DND-41 (cell line): ENCODE data around the gene PKD2.

Experiments
- EZH2 ChIP-seq: IDR thresholded peaks from 3 replicates; pipeline ENCODE4 v1.6.1; 2012; ENCODE audit warnings: borderline replicate concordance, low read depth, mild to moderate bottlenecking, moderate library complexity, low read length, inconsistent platforms; ENCODE audit not compliant: severe bottlenecking
- TF ChIP-seq, protein P1 (sequence below): IDR thresholded peaks from 2 replicates; pipeline ENCODE4 v1.5.1; 2012; ENCODE audit warnings: borderline replicate concordance, low read length, moderate library complexity, mild to moderate bottlenecking; ENCODE audit not compliant: poor library complexity, severe bottlenecking; ENCODE audit errors: extremely low read depth

DNA sequence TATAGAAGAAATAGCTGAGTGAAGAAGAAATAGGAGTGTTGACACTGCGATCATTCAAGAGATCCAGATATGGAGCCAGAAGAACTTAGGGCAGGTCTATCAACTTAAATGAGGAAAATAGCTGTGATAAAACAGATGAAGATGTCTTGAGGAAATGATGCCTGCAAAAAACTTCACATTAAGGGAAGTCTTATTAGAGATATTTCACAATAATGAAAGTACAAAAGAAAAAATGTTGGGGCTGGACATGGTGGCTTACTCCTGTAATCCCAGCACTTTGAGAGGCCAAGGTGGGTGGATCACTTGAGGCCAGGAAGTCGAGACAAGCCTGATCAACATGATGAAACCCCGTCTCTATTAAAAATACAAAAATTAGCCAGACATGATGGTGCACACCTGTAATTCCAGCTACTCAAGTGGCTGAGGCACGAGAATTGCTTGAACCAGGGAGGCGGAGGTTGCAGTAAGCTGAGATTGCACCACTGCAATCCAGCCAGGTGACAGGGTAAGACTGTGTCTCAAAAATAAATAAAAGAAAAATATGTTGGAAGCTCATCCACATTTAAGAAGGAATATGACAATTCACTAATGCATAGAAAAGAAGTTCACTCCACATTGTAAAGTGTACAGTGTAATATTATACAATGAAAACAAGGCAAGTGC lies 56.3 kb downstream of the PKD2 start:
- TF ChIP-seq, protein P1, sequence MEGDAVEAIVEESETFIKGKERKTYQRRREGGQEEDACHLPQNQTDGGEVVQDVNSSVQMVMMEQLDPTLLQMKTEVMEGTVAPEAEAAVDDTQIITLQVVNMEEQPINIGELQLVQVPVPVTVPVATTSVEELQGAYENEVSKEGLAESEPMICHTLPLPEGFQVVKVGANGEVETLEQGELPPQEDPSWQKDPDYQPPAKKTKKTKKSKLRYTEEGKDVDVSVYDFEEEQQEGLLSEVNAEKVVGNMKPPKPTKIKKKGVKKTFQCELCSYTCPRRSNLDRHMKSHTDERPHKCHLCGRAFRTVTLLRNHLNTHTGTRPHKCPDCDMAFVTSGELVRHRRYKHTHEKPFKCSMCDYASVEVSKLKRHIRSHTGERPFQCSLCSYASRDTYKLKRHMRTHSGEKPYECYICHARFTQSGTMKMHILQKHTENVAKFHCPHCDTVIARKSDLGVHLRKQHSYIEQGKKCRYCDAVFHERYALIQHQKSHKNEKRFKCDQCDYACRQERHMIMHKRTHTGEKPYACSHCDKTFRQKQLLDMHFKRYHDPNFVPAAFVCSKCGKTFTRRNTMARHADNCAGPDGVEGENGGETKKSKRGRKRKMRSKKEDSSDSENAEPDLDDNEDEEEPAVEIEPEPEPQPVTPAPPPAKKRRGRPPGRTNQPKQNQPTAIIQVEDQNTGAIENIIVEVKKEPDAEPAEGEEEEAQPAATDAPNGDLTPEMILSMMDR = no peak
- no peak for TF ChIP-seq EZH2
